HEK293 (cell line): ENCODE measurements around the gene SYNGR3.

Experiments used
- CTCF ChIP-seq: fragments of 450-650 bp; formaldehyde crosslinking; IDR thresholded peaks from 2 replicates; pipeline ENCODE4 v1.5.1; 2016; ENCODE audit warnings: missing biosample characterization, missing genetic modification characterization
- EGR2 ChIP-seq: fragments of 450-650 bp; formaldehyde crosslinking; IDR thresholded peaks from 2 replicates; pipeline ENCODE4 v1.5.1; 2016; ENCODE audit warnings: low read depth, missing biosample characterization, missing genetic modification characterization
- HOXA7 ChIP-seq: sonication (generic); formaldehyde crosslinking; IDR thresholded peaks from 2 replicates; pipeline ENCODE4 v1.8.1; 2022; ENCODE audit warnings: missing genetic modification reagents, borderline replicate concordance
- KLF16 ChIP-seq: fragments of 450-650 bp; formaldehyde crosslinking; IDR thresholded peaks from 2 replicates; pipeline ENCODE4 v1.5.1; 2017; ENCODE audit warnings: missing biosample characterization, missing genetic modification characterization
- TCF7L2 ChIP-seq: IDR thresholded peaks from 2 replicates; pipeline ENCODE4 v1.6.1; 2011; ENCODE audit warnings: low read depth, mild to moderate bottlenecking, inconsistent platforms, low read length, moderate library complexity, borderline replicate concordance
- ZBTB21 ChIP-seq: fragments of 450-650 bp; formaldehyde crosslinking; IDR thresholded peaks from 2 replicates; pipeline ENCODE4 v1.5.1; 2017; ENCODE audit warnings: missing biosample characterization, missing genetic modification characterization
- ZNF266 ChIP-seq: fragments of 450-650 bp; formaldehyde crosslinking; IDR thresholded peaks from 2 replicates; pipeline ENCODE4 v1.5.1; 2016; ENCODE audit warnings: missing biosample characterization, missing genetic modification characterization, low read depth
- ZNF280D ChIP-seq: fragments of 450-650 bp; formaldehyde crosslinking; IDR thresholded peaks from 2 replicates; pipeline ENCODE4 v1.5.1; 2016; ENCODE audit warnings: missing biosample characterization, missing genetic modification characterization
- ZNF423 ChIP-seq: fragments of 450-650 bp; formaldehyde crosslinking; IDR thresholded peaks from 2 replicates; pipeline ENCODE4 v1.5.1; 2016; ENCODE audit warnings: missing biosample characterization, missing genetic modification characterization
- ZNF433 ChIP-seq: fragments of 450-650 bp; formaldehyde crosslinking; IDR thresholded peaks from 2 replicates; pipeline ENCODE4 v1.5.1; 2016; ENCODE audit warnings: missing biosample characterization, missing genetic modification characterization, low read depth
- ZNF621 ChIP-seq: fragments of 450-650 bp; formaldehyde crosslinking; IDR thresholded peaks from 2 replicates; pipeline ENCODE4 v1.5.1; 2017; ENCODE audit warnings: missing biosample characterization, missing genetic modification characterization
- ZNF837 ChIP-seq: fragments of 450-650 bp; formaldehyde crosslinking; IDR thresholded peaks from 2 replicates; pipeline ENCODE4 v1.5.1; 2016; ENCODE audit warnings: missing biosample characterization, missing genetic modification characterization

- TF ChIP-seq HOXA7 (CRISPR knock-in tag) (no peak), ZNF423 (tag by site-specific recombination) (no peak), TCF7L2 (no peak), ZNF837 (no peak), ZNF621 (tag by site-specific recombination) (no peak), ZNF280D (tag by site-specific recombination) (no peak), CTCF (no peak), ZNF433 (tag by site-specific recombination) (no peak), ZBTB21 (tag by site-specific recombination) (no peak), EGR2 (tag by site-specific recombination) (no peak), KLF16 (tag by site-specific recombination) (no peak), ZNF266 (tag by site-specific recombination) (no peak)
These were observed 43.5 kb downstream of the SYNGR3 start for GRCh38 chr16:2033057-2033908.
